NCI-H82 treated with DMSO at 0.1 percent for 48 hours (cell line): ENCODE measurements around the gene HLA-G.
"Not testable (repeated sequence)": the region's sequence is repeated elsewhere in the genome, so short reads cannot be mapped to it uniquely, and the experiment has no call there.

Source experiments
- DNase-seq: peaks from one replicate; lab custom pipeline; 2025; ENCODE audit not compliant: unreplicated experiment; lab: John Stamatoyannopoulos, UW

HLA-G gene

DNA sequence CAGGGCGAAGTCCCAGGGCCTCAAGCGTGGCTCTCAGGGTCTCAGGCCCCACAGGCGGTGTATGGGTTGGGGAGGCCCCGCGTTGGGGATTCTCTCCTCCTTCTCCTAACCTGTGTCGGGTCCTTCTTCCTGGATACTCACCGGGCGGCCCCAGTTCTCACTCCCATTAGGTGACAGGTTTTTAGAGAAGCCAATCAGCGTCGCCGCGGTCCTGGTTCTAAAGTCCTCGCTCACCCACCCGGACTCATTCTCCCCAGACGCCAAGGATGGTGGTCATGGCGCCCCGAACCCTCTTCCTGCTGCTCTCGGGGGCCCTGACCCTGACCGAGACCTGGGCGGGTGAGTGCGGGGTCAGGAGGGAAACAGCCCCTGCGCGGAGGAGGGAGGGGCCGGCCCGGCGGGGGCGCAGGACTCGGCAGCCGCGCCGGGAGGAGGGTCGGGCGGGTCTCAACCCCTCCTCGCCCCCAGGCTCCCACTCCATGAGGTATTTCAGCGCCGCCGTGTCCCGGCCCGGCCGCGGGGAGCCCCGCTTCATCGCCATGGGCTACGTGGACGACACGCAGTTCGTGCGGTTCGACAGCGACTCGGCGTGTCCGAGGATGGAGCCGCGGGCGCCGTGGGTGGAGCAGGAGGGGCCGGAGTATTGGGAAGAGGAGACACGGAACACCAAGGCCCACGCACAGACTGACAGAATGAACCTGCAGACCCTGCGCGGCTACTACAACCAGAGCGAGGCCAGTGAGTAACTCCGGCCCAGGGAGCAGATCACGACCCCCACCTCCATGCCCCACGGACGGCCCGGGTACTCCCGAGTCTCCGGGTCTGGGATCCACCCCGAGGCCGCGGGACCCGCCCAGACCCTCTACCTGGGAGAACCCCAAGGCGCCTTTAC, at the start of gene HLA-G:
TSS of gene HLA-G (plus strand) at position 247 of the 892 bp plus-strand sequence. CDS start at position 267, 20 bp downstream.
- DNase-seq, result no peak

- DNase-seq, result not testable (repeated sequence)
Measured at GRCh38 chr6:29780019-29780698, 47.5 kb upstream of the HLA-G start.

DNA sequence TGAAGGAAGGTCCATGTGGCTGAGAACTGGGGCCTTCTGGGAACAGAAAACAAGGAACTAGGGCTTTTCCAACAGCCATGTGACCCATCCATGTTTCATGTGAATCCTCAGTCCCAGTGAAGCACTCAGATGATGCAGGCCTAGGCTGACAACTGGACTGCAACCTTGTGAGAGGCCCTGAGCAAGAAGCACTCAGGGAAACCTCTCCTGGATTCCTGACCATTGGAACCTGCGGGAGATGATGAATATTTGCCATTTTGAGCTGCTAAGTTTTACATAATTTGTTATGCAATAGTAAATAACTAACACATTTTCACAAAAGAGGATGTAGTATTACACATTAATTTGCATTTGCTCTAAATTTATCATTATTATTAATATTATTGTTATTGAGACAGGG, 38.4 kb upstream of the HLA-G start:
- DNase-seq, result no peak

DNA sequence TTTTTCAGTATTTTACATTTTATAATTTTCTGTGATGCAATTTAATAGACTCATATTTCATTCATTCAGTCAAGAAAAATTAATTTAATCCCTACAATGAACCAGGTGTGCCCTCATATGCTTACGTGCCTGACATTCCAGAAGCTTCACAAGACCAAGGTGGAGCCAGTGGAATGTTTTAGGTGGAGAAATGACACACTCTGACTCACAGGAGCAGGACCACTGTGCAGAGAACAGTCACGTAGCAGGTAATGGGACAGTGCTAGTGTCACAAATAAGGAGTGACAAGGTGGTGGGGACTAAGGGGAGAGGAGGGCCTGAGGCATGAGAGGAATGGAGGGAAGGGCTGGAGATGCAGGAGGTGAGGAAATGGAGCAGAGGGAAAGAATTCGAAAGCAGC, 37.0 kb upstream of the HLA-G start:
- no peak for DNase-seq

GRCh38 chr6:29791162-29791561, 36.5 kb upstream of the HLA-G start:
- no peak for DNase-seq

- no peak for DNase-seq
Measured at GRCh38 chr6:29791786-29792122, 35.9 kb upstream of the HLA-G start.

DNA sequence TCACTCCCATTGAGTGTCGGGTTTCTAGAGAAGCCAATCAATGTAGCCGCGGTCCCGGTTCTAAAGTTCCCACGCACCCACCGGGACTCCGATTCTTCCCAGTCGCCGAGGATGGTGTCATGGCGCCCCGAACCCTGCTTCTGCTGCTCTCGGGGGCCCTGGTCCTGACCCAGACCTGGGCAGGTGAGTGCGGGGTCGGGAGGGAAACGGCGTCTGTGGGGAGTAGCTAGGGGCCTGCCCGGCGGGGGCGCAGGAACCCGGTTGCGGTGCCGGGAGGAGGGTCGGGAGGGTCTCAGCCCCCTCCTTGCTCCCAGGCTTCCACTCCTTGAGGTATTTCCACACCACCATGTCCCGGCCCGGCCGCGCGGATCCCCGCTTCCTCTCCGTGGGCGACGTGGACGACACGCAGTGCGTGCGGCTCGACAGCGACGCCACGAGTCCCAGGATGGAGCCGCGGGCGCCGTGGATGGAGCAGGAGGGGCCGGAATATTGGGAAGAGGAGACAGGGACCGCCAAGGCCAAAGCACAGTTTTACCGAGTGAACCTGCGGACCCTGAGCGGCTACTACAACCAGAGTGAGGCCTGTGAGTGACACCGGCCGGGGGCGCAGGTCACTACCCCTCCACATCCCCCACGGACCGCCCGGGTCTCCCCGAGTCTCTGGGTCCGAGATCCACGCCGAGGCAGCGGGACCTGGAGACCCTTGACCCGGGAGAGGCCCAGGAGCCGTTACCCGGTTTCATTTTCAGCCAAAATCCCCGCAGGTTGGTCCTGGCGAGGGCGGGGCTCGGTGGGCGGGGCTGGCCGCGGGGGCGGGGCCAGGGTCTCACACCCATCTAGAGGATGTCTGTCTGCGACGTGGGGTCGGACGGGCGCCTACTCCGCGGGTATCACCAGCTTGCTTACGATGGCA, 35.2 kb upstream of the HLA-G start:
- DNase-seq, result no peak

DNA sequence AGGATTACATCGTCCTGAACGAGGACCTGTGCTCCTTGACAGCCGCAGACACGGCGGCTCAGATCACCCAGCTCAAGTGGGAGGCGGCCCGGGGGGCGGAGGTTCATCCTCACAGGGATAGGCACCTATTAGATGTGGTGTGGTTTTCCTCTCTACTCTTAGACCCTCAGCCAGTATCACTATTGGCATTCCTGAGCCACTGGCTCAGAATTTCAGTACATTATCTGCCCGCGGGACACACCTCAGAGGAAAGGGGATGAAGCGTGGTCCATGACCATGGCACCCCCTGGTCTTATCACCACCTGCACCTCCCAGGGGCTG, 34.6 kb upstream of the HLA-G start:
- DNase-seq, result no peak

GRCh38 chr6:29793796-29794195, 33.8 kb upstream of the HLA-G start:
- DNase-seq, result no peak

- no peak for DNase-seq
Measured at GRCh38 chr6:29796026-29796425, 31.6 kb upstream of the HLA-G start.

- peak; percentile 14 for DNase-seq
Measured at GRCh38 chr6:29797135-29797534, 30.5 kb upstream of the HLA-G start.

- DNase-seq, result peak; percentile 63
Measured at GRCh38 chr6:29797966-29798365, 29.7 kb upstream of the HLA-G start.

DNA sequence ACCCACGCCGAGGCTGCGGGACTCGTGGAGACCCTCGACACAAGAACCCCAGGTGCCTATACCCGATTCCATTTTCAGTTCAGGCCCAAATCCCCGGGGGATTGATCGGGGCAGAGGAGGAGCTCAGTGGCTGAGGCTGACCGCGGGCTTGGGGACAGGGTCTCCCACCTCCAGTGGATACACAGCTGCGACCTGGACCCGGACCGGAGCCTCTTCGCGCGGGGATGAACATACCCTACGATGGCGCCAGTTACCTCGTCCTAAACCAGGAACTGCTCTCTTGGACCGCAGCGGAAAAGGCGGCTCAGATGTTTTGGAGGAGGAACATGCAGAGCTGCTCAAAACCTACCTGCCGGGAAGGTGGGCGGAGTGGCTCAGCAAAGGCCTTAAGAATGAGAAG, 27.4 kb upstream of the HLA-G start:
- no peak for DNase-seq

- no peak for DNase-seq
Measured at GRCh38 chr6:29806387-29806786, 21.2 kb upstream of the HLA-G start.

GRCh38 chr6:29809249-29809648, 18.4 kb upstream of the HLA-G start:
- DNase-seq, result no peak

DNA sequence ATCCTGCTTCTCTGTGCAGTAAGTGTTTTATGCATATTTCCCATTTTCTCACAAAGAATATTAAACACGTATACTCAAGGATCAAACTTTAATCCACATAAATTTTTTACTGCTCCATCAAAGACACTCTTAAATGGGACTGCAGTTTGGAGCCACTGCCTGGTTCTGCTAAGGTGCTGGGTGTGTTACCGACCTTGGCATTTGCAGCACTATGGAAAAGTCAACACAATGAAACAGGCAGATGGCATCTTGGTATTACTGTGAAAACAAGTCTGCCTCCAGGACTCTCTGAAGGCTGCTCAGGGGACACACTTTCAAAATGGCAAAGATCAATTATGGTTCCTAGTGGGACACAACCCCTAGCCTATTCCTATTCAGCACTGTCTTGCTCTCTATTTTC, 17.3 kb upstream of the HLA-G start:
- DNase-seq, result no peak

GRCh38 chr6:29811377-29811776, 16.2 kb upstream of the HLA-G start:
- no peak for DNase-seq

GRCh38 chr6:29813066-29813465, 14.6 kb upstream of the HLA-G start:
- DNase-seq, result no peak

- DNase-seq, result no peak
Measured at GRCh38 chr6:29813809-29814208, 13.8 kb upstream of the HLA-G start.

DNA sequence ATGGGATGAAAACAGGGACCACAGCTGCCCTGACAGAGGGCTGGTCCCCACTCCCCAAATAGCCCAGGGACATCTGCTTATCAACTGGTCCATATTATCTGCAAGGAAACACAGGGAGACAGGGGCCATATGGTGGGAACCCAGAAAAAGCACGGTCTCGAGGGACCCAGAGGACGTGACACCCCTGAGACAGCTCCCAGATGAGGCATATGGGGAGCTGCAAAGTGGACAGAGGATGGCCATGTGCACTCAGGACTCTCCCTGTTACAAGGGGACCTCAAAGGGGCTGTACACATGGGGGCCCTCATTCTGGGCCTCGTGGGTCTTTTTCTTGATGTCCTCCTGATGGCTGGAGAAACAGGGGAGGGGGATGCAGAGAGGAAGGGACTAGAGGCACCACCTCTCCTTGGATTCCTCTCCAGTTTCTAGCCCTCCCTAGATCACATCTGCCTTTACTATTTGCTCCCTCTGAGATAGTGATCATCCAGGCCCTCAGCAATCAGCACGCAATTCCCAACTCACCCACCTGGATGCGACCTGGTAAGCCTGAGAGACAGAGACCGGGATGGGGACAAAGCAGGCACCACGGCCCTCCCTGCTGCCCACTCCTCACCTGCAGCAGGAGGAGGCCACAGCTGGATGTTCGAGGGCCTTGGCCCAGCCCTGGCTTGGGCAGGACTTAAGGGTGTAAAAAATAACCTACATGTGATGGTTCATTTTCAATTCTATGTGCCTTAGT, 13.1 kb upstream of the HLA-G start:
- no peak for DNase-seq
